ENCODE measurements around the gene MPO. TPM values are rescaled to one million over a fixed set of nuclear protein-coding genes. Genes with fewer than 3 reads are reported as not detected.

Gene MPO
- polyA plus RNA-seq, 3 donors = 2.7 to 6.9 (median 6.6) TPM

- no peak for DNase-seq
Measured at GRCh38 chr17:58320163-58320558, 39.4 kb upstream of the MPO start.

- no peak for DNase-seq
Measured at GRCh38 chr17:58319173-58320162, 38.7 kb upstream of the MPO start.

GRCh38 chr17:58318627-58319172, 38.0 kb upstream of the MPO start:
- DNase-seq = no peak

- DNase-seq = no peak
Measured at GRCh38 chr17:58318065-58318481, 37.3 kb upstream of the MPO start.

- no peak for DNase-seq
Measured at GRCh38 chr17:58317421-58318064, 36.8 kb upstream of the MPO start.

- no peak for DNase-seq
Measured at GRCh38 chr17:58316260-58316960, 35.7 kb upstream of the MPO start.

GRCh38 chr17:58315750-58316149, 35.0 kb upstream of the MPO start:
- DNase-seq = no peak

- DNase-seq = no peak
Measured at GRCh38 chr17:58315281-58315711, 34.6 kb upstream of the MPO start.

- DNase-seq = no peak
Measured at GRCh38 chr17:58314706-58315015, 33.9 kb upstream of the MPO start.

- DNase-seq = no peak
Measured at GRCh38 chr17:58313815-58314705, 33.3 kb upstream of the MPO start.

GRCh38 chr17:58312829-58313228, 32.1 kb upstream of the MPO start:
- DNase-seq = no peak

- DNase-seq = no peak
Measured at GRCh38 chr17:58312021-58312630, 31.4 kb upstream of the MPO start.

- no peak for DNase-seq
Measured at GRCh38 chr17:58311429-58311894, 30.7 kb upstream of the MPO start.

- DNase-seq = no peak
Measured at GRCh38 chr17:58310511-58311428, 30.0 kb upstream of the MPO start.

GRCh38 chr17:58309918-58310259, 29.2 kb upstream of the MPO start:
- no peak for DNase-seq

GRCh38 chr17:58308985-58309917, 28.5 kb upstream of the MPO start:
- no peak for DNase-seq

GRCh38 chr17:58308173-58308984, 27.6 kb upstream of the MPO start:
- DNase-seq = no peak

All from renal pelvis (tissue), 4 donors.